Lower leg skin (tissue), 3 donors: ENCODE results near the gene PNMA8C.

Experiments
- CTCF ChIP-seq, 3 donors: fragments of 450-650 bp; IDR thresholded peaks; one replicate each; pipeline ENCODE4 v1.5.1; 2016; ENCODE audit warnings: antibody characterized with exemption in 3 of 3, mild to moderate bottlenecking in 3 of 3, moderate library complexity in 2 of 3
- POLR2A ChIP-seq, 2 donors: fragments of 450-650 bp; IDR thresholded peaks; one replicate each; pipeline ENCODE4 v1.6.1; 2016 to 2017; ENCODE audit warnings: antibody characterized with exemption in 2 of 2, mild to moderate bottlenecking in 1 of 2, moderate library complexity in 1 of 2

GRCh38 chr19:46449228-46449627, 20.5 kb upstream of the PNMA8C start:
- TF ChIP-seq CTCF (IDR thresholded peaks at IDR 0.05) (no peak), POLR2A (IDR thresholded peaks at IDR 0.05) (no peak)
